ENCODE data around the gene STAMBPL1. TPM values are rescaled to one million over a fixed set of nuclear protein-coding genes. Genes with fewer than 3 reads are reported as not detected.

Gene STAMBPL1
- polyA plus RNA-seq, 1 of the 3 experiments (the other 2 are of a cell fraction) = 25.1 TPM

GRCh38 chr10:88853155-88853881 is 26.7 kb upstream of the STAMBPL1 start:
- TF ChIP-seq NRF1 (IDR thresholded peaks at IDR 0.05; ENCODE audit: low read depth, low read length) (no peak), GABPA (IDR thresholded peaks at IDR 0.05; ENCODE audit: low read depth) (no peak), FOSL2 (IDR thresholded peaks at IDR 0.05; ENCODE audit: borderline replicate concordance, low read depth) (no peak), CTCF (IDR thresholded peaks at IDR 0.05) (no peak), RXRA (IDR thresholded peaks at IDR 0.05; ENCODE audit: borderline replicate concordance, low read depth) (no peak), GATA2 (CRISPR knock-in tag; IDR thresholded peaks at IDR 0.05) (no peak), MAX (IDR thresholded peaks at IDR 0.05; ENCODE audit: low read depth) (no peak), REST (IDR thresholded peaks at IDR 0.05; ENCODE audit: low read depth, low read length) (no peak)
- Histone ChIP-seq H4K20me1 (ENCODE audit: insufficient read depth) (no peaks in the 10 kb centered on the region), H3K36me3 (replicated peaks in 1 of 2; ENCODE audit: control insufficient read depth in 1 of 2, insufficient read depth in 2 of 2, low read length in 1 of 2) (no peaks in the 10 kb centered on the region), H3K9me3 (no peaks in the 10 kb centered on the region), H3F3A (replicated peaks; ENCODE audit: insufficient read depth) (peaks cover 2% of the 10 kb centered on the region), H3K27ac (ENCODE audit: low read depth in 2 of 2, low read length in 1 of 2) (no peak overlapping the region), H3K9ac (no peak overlapping the region), H3K4me1 (ENCODE audit: control insufficient read depth in 1 of 2, insufficient read depth in 2 of 2, low read depth in 1 of 2, low read length in 1 of 2) (peaks cover 0 to 3% of the 10 kb centered on the region in 2 experiments; a peak in 1 of 4 replicates), H3K9me2 (no peaks in the 10 kb centered on the region), H3K4me3 (ENCODE audit: low read depth in 2 of 2, low read length in 1 of 2) (no peak overlapping the region), H2AFZ (ENCODE audit: low read depth) (no peak overlapping the region), H3K27me3 (ENCODE audit: insufficient read depth) (no peaks in the 10 kb centered on the region), H3K79me2 (ENCODE audit: insufficient read depth) (no peaks in the 10 kb centered on the region), H3K4me2 (no peak overlapping the region)
- ChIA-PET CTCF (interaction anchor here (0.6 to 7.1 kb wide), 5 partner anchors 17 to 364 kb away, joined by 3 to 46 read pairs (median 4); no protein-coding TSS in a partner anchor), POLR2A (no interaction called here)
- WGBS (ENCODE audit: low lambda C conversion rate) = 66% methylated on average over 4 of the region's 4 CpGs
- no peak for DNase-seq

- H2AFZ ChIP-seq (ENCODE audit: low read depth) = no peak overlapping the region
- WGBS (ENCODE audit: low lambda C conversion rate) = 85% methylated on average over 3 of the region's 3 CpGs
- no peak overlapping the region for H3K9ac ChIP-seq
- no peaks in the 10 kb centered on the region for H4K20me1 ChIP-seq (ENCODE audit: insufficient read depth)
- CTCF ChIA-PET = interaction anchor here (1.3 to 7.1 kb wide), 2 partner anchors 11 to 19 kb away, joined by 3 to 46 read pairs; no protein-coding TSS in a partner anchor
- H3F3A ChIP-seq (replicated peaks; ENCODE audit: insufficient read depth) = peaks cover 2% of the 10 kb centered on the region
- H3K79me2 ChIP-seq (ENCODE audit: insufficient read depth) = no peaks in the 10 kb centered on the region
- no peaks in the 10 kb centered on the region for H3K9me2 ChIP-seq
- no peaks in the 10 kb centered on the region for H3K27me3 ChIP-seq (ENCODE audit: insufficient read depth)
- H3K36me3 ChIP-seq (replicated peaks in 1 of 2; ENCODE audit: control insufficient read depth in 1 of 2, insufficient read depth in 2 of 2, low read length in 1 of 2) = no peaks in the 10 kb centered on the region
- no peak overlapping the region for H3K27ac ChIP-seq (ENCODE audit: low read depth in 2 of 2, low read length in 1 of 2)
- POLR2A ChIA-PET = no interaction called here
- no peak for DNase-seq
- H3K4me2 ChIP-seq = no peak overlapping the region
- H3K4me3 ChIP-seq (ENCODE audit: low read depth in 2 of 2, low read length in 1 of 2) = no peak overlapping the region
- no peaks in the 10 kb centered on the region for H3K4me1 ChIP-seq (ENCODE audit: control insufficient read depth in 1 of 2, insufficient read depth in 2 of 2, low read depth in 1 of 2, low read length in 1 of 2)
- H3K9me3 ChIP-seq = no peaks in the 10 kb centered on the region
- TF ChIP-seq NFIC (IDR thresholded peaks at IDR 0.05; ENCODE audit: borderline replicate concordance) = no peak
- TF ChIP-seq RCOR1 (IDR thresholded peaks at IDR 0.05; ENCODE audit: low read length) = no peak
- no peak for TF ChIP-seq USF2 (IDR thresholded peaks at IDR 0.05; ENCODE audit: borderline replicate concordance, low read depth, low read length)
- no peak for TF ChIP-seq MAX (IDR thresholded peaks at IDR 0.05; ENCODE audit: low read depth)
- no peak for TF ChIP-seq TEAD4 (IDR thresholded peaks at IDR 0.05; ENCODE audit: borderline replicate concordance, insufficient read depth)
- no peak for TF ChIP-seq CTCF (IDR thresholded peaks at IDR 0.05)
- TF ChIP-seq PBX3 (IDR thresholded peaks at IDR 0.05) = no peak
- TF ChIP-seq CHD2 (IDR thresholded peaks at IDR 0.05; ENCODE audit: low read length, partially characterized antibody) = no peak
- TF ChIP-seq YY1 (IDR thresholded peaks at IDR 0.05; ENCODE audit: low read depth) = no peak
- TF ChIP-seq FOSL2 (IDR thresholded peaks at IDR 0.05; ENCODE audit: borderline replicate concordance, low read depth) = no peak
Measured at GRCh38 chr10:88854684-88855083, 25.4 kb upstream of the STAMBPL1 start.

Measured in SK-N-SH (cell line).